Measurements from ENCODE around the gene BIRC5.
A peak's percentile ranks its signal among the peaks of the same experiment; 100 is the strongest.

BIRC5 gene

GRCh38 chr17:78182504-78182903 lies 31.5 kb upstream of the BIRC5 start:
- Histone ChIP-seq H3K4me1 (ENCODE audit: low read depth, poor library complexity, severe bottlenecking) (peaks cover 83% of the 10 kb centered on the region), H3K79me2 (ENCODE audit: insufficient read depth, low read depth) (peaks cover 70% of the 10 kb centered on the region), H3K4me2 (peak overlapping the region; percentile 10; the same call in 1 of the 2 replicates), H3K36me3 (ENCODE audit: insufficient read depth) (no peaks in the 10 kb centered on the region; the same call in 1 of the 2 replicates), H4K20me1 (ENCODE audit: insufficient read depth) (no peaks in the 10 kb centered on the region), H3K4me3 (IDR thresholded peaks at IDR 0.05; ENCODE audit: insufficient read depth, low read depth, low read length) (no peak overlapping the region), H3K27ac (no peak overlapping the region; the same call in 1 of the 2 replicates), H2AFZ (ENCODE audit: low read depth) (no peak overlapping the region), H3K9ac (no peak overlapping the region), H3K27me3 (ENCODE audit: insufficient read depth, low read depth) (no peaks in the 10 kb centered on the region)
- no peak for TF ChIP-seq CTCF (conservative IDR thresholded peaks at IDR 0.05; ENCODE audit: low read depth, low read length)

GRCh38 chr17:78183916-78184315 lies 30.1 kb upstream of the BIRC5 start:
- peaks cover 84% of the 10 kb centered on the region for H3K79me2 ChIP-seq (ENCODE audit: insufficient read depth, low read depth)
- no peak overlapping the region for H3K4me3 ChIP-seq (IDR thresholded peaks at IDR 0.05; ENCODE audit: insufficient read depth, low read depth, low read length)
- H3K9ac ChIP-seq: no peak overlapping the region
- TF ChIP-seq CTCF (conservative IDR thresholded peaks at IDR 0.05; ENCODE audit: low read depth, low read length): no peak
- no peak overlapping the region for H3K4me2 ChIP-seq
- no peaks in the 10 kb centered on the region for H3K27me3 ChIP-seq (ENCODE audit: insufficient read depth, low read depth)
- no peaks in the 10 kb centered on the region for H4K20me1 ChIP-seq (ENCODE audit: insufficient read depth)
- no peaks in the 10 kb centered on the region for H3K36me3 ChIP-seq (ENCODE audit: insufficient read depth)
- H3K4me1 ChIP-seq (ENCODE audit: low read depth, poor library complexity, severe bottlenecking): peaks cover 85% of the 10 kb centered on the region
- H3K27ac ChIP-seq: no peak overlapping the region
- no peak overlapping the region for H2AFZ ChIP-seq (ENCODE audit: low read depth)

GRCh38 chr17:78184351-78184750 lies 29.7 kb upstream of the BIRC5 start:
- H2AFZ ChIP-seq (ENCODE audit: low read depth): no peak overlapping the region
- no peak overlapping the region for H3K4me2 ChIP-seq
- H3K4me1 ChIP-seq (ENCODE audit: low read depth, poor library complexity, severe bottlenecking): peaks cover 85% of the 10 kb centered on the region
- TF ChIP-seq CTCF (conservative IDR thresholded peaks at IDR 0.05; ENCODE audit: low read depth, low read length): no peak
- no peak overlapping the region for H3K27ac ChIP-seq
- no peak overlapping the region for H3K9ac ChIP-seq
- no peaks in the 10 kb centered on the region for H4K20me1 ChIP-seq (ENCODE audit: insufficient read depth)
- H3K27me3 ChIP-seq (ENCODE audit: insufficient read depth, low read depth): no peaks in the 10 kb centered on the region
- H3K79me2 ChIP-seq (ENCODE audit: insufficient read depth, low read depth): peaks cover 86% of the 10 kb centered on the region
- no peaks in the 10 kb centered on the region for H3K36me3 ChIP-seq (ENCODE audit: insufficient read depth)
- H3K4me3 ChIP-seq (IDR thresholded peaks at IDR 0.05; ENCODE audit: insufficient read depth, low read depth, low read length): no peak overlapping the region

- Histone ChIP-seq H3K36me3 (ENCODE audit: insufficient read depth) (no peaks in the 10 kb centered on the region), H3K27ac (no peak overlapping the region), H3K27me3 (ENCODE audit: insufficient read depth, low read depth) (no peaks in the 10 kb centered on the region), H3K4me3 (IDR thresholded peaks at IDR 0.05; ENCODE audit: insufficient read depth, low read depth, low read length) (no peak overlapping the region), H2AFZ (ENCODE audit: low read depth) (no peak overlapping the region), H3K4me2 (peak overlapping the region; percentile 91), H3K4me1 (ENCODE audit: low read depth, poor library complexity, severe bottlenecking) (peaks cover 83% of the 10 kb centered on the region), H4K20me1 (ENCODE audit: insufficient read depth) (no peaks in the 10 kb centered on the region), H3K79me2 (ENCODE audit: insufficient read depth, low read depth) (peaks cover 86% of the 10 kb centered on the region), H3K9ac (no peak overlapping the region)
- TF ChIP-seq CTCF (conservative IDR thresholded peaks at IDR 0.05; ENCODE audit: low read depth, low read length): no peak
Observed at GRCh38 chr17:78184868-78185267, 29.2 kb upstream of the BIRC5 start.
